Stimulated activated naive CD4-positive, alpha-beta T cell (primary cell): ENCODE results near the gene RTP4.
"Not testable (repeated sequence)": the region's sequence is repeated elsewhere in the genome, so short reads cannot be mapped to it uniquely, and the experiment has no call there.

Experiments
- DNase-seq, 6 experiments: peaks; one replicate each; lab custom pipeline; 2025; lab: John Stamatoyannopoulos, UW

The RTP4 gene

GRCh38 chr3:187369089-187369447 is 883 bp downstream of the RTP4 start:
- no peak for DNase-seq

GRCh38 chr3:187370051-187370450 is 1.9 kb downstream of the RTP4 start:
- no peak for DNase-seq

GRCh38 chr3:187375581-187375980 is 7.4 kb downstream of the RTP4 start:
- DNase-seq = no peak

- no peak for DNase-seq
Measured at GRCh38 chr3:187377842-187378241, 9.7 kb downstream of the RTP4 start.

GRCh38 chr3:187382609-187383151 is 14.5 kb downstream of the RTP4 start:
- DNase-seq = no peak

GRCh38 chr3:187383246-187383645 is 15.1 kb downstream of the RTP4 start:
- DNase-seq = no peak

- DNase-seq = no peak
Measured at GRCh38 chr3:187385296-187385695, 17.1 kb downstream of the RTP4 start.

GRCh38 chr3:187396661-187397060 is 28.5 kb downstream of the RTP4 start:
- no peak for DNase-seq

- no peak for DNase-seq
Measured at GRCh38 chr3:187398955-187399354, 30.8 kb downstream of the RTP4 start.

- DNase-seq = no peak
Measured at GRCh38 chr3:187400756-187401155, 32.6 kb downstream of the RTP4 start.

GRCh38 chr3:187401856-187402255 is 33.7 kb downstream of the RTP4 start:
- DNase-seq = no peak

- DNase-seq = no peak
Measured at GRCh38 chr3:187403768-187404288, 35.6 kb downstream of the RTP4 start.

- DNase-seq = no peak
Measured at GRCh38 chr3:187406927-187407326, 38.7 kb downstream of the RTP4 start.

GRCh38 chr3:187411991-187412781 is 44.0 kb downstream of the RTP4 start:
- DNase-seq = not testable (repeated sequence)
